Bronchial epithelial cell (primary cell): ENCODE data around the gene FPGT. TPM values are rescaled to one million over a fixed set of nuclear protein-coding genes. Genes with fewer than 3 reads are reported as not detected.

ENCODE experiments used
- DNase-seq: peaks from one replicate; pipeline ENCODE4 v3.0.0-alpha.2; 2010; ENCODE audit warnings: low read depth
- FAIRE-seq: peaks from 2 replicates; lab custom pipeline; 2011; peaks lifted over from hg19 to GRCh38; lab: Jason Lieb, UNC
- H3K27me3 ChIP-seq: 2 replicates; pipeline ENCODE4 v1.5.1; 2011; ENCODE audit warnings: low read length; ENCODE audit not compliant: control insufficient read depth, insufficient read depth
- H3K36me3 ChIP-seq: 2 replicates; pipeline ENCODE4 v1.5.1; 2011; ENCODE audit warnings: low read length; ENCODE audit not compliant: control insufficient read depth, insufficient read depth
- H3K4me3 ChIP-seq: 2 replicates; pipeline ENCODE4 v1.5.1; 2011; ENCODE audit warnings: mild to moderate bottlenecking, low read depth, low read length, control low read depth
- CTCF ChIP-seq: IDR thresholded peaks from 2 replicates; pipeline ENCODE4 v1.5.1; 2011; ENCODE audit warnings: mild to moderate bottlenecking, moderate library complexity, low read length, control low read depth, inconsistent platforms; ENCODE audit not compliant: insufficient read depth, severe bottlenecking
- total RNA-seq: library from RNA; depleted of rRNA; stranded (reverse); fragments of >200 nt; gene quantifications from 2 replicates; pipeline ENCODE4 v1.2.1, GENCODE V29; 2014

FPGT gene
- total RNA-seq, 1 donor from 2014 or later, result 12.1 TPM

GRCh38 chr1:74222701-74223100, 24.7 kb downstream of the FPGT start:
- no peak for TF ChIP-seq CTCF
- Histone ChIP-seq H3K4me3 (no peak overlapping the region), H3K27me3 (no peaks in the 10 kb centered on the region), H3K36me3 (no peaks in the 10 kb centered on the region)
- no peak for FAIRE-seq
- DNase-seq, result peak; percentile 61

- Histone ChIP-seq H3K4me3 (no peak overlapping the region), H3K36me3 (no peaks in the 10 kb centered on the region), H3K27me3 (no peaks in the 10 kb centered on the region)
- DNase-seq (no peak), FAIRE-seq (peak; percentile 60)
- TF ChIP-seq CTCF, result no peak
These were observed 25.4 kb downstream of the FPGT start for GRCh38 chr1:74223453-74223852.

- no peak for FAIRE-seq
- H3K4me3 ChIP-seq, result no peak within 1 kb of the TSS
- TF ChIP-seq CTCF, result no peak
These were observed 37.1 kb downstream of the FPGT start, which contains the start of gene TNNI3K for GRCh38 chr1:74235153-74235552. TSS of gene TNNI3K (plus strand) at chr1:74235387. CDS start at chr1:74235452, 65 bp downstream.

GRCh38 chr1:74236440-74236839, 38.4 kb downstream of the FPGT start:
- Histone ChIP-seq H3K36me3 (no peaks in the 10 kb centered on the region), H3K4me3 (no peak overlapping the region), H3K27me3 (no peaks in the 10 kb centered on the region)
- DNase-seq (no peak), FAIRE-seq (no peak)
- no peak for TF ChIP-seq CTCF

More at GRCh38 chr1:74235153-74235552, 37.1 kb downstream of the FPGT start, which contains the start of gene TNNI3K:
- Histone ChIP-seq H3K36me3 (no peaks in the 10 kb centered on the region), H3K27me3 (no peaks in the 10 kb centered on the region)
- DNase-seq, result no peak

- DNase-seq (no peak), FAIRE-seq (no peak)
- Histone ChIP-seq H3K4me3 (no peak overlapping the region), H3K36me3 (no peaks in the 10 kb centered on the region), H3K27me3 (no peaks in the 10 kb centered on the region)
- TF ChIP-seq CTCF, result no peak
These were observed 39.0 kb downstream of the FPGT start for GRCh38 chr1:74237035-74237434.

GRCh38 chr1:74237787-74238186, 39.7 kb downstream of the FPGT start:
- FAIRE-seq, result no peak
- no peak overlapping the region for H3K4me3 ChIP-seq
- no peak for DNase-seq
- no peaks in the 10 kb centered on the region for H3K27me3 ChIP-seq
- no peak for TF ChIP-seq CTCF
- no peaks in the 10 kb centered on the region for H3K36me3 ChIP-seq
